DOHH2 (cell line): Measurements from ENCODE around the gene KDM3A.

ENCODE experiments used
- H3F3A ChIP-seq: fragments of 200-600 bp; sonication (generic), shearing (Covaris generic); 2 replicates; pipeline ENCODE4 v1.6.0; 2016; ENCODE audit warnings: antibody characterized with exemption, mild to moderate bottlenecking; ENCODE audit not compliant: control insufficient read depth, insufficient read depth
- H3K27ac ChIP-seq: fragments of 200-600 bp; sonication (generic); 2 replicates; pipeline ENCODE4 v1.5.1; 2014; ENCODE audit warnings: low read depth, mild to moderate bottlenecking, low read length, moderate library complexity
- H3K27me3 ChIP-seq: fragments of 200-600 bp; sonication (generic); 2 replicates; pipeline ENCODE4 v1.6.1; 2014; ENCODE audit warnings: mild to moderate bottlenecking, low read length, mixed read lengths; ENCODE audit not compliant: control insufficient read depth
- H3K36me3 ChIP-seq: fragments of 200-600 bp; sonication (generic); 2 replicates; pipeline ENCODE4 v1.6.1; 2014; ENCODE audit warnings: mild to moderate bottlenecking, low read length, moderate library complexity, mixed read lengths; ENCODE audit not compliant: control insufficient read depth
- H3K4me1 ChIP-seq: fragments of 200-600 bp; sonication (generic); 2 replicates; pipeline ENCODE4 v1.6.1; 2014; ENCODE audit warnings: mild to moderate bottlenecking, low read length, mixed read lengths; ENCODE audit not compliant: control insufficient read depth
- H3K4me2 ChIP-seq: fragments of 200-600 bp; sonication (generic); 2 replicates; pipeline ENCODE4 v1.6.0; 2014; ENCODE audit warnings: mild to moderate bottlenecking, low read length, moderate library complexity
- H3K4me3 ChIP-seq: fragments of 200-600 bp; sonication (generic); 2 replicates; pipeline ENCODE4 v1.5.1; 2014; ENCODE audit warnings: mild to moderate bottlenecking, low read length, mixed read lengths
- H3K79me2 ChIP-seq: fragments of 200-600 bp; sonication (generic); 2 replicates; pipeline ENCODE4 v1.6.1; 2014; ENCODE audit warnings: mild to moderate bottlenecking, low read length, mixed read lengths; ENCODE audit not compliant: control insufficient read depth
- H3K9me2 ChIP-seq: fragments of 200-600 bp; sonication (generic); replicated peaks from 2 replicates; pipeline ENCODE4 v1.6.1; 2014; ENCODE audit warnings: mild to moderate bottlenecking, low read length, mixed read lengths; ENCODE audit not compliant: control insufficient read depth
- H3K9me3 ChIP-seq: fragments of 200-600 bp; sonication (generic); 2 replicates; pipeline ENCODE4 v1.6.1; 2014; ENCODE audit warnings: antibody characterized with exemption, low read length, mixed read lengths; ENCODE audit not compliant: control insufficient read depth, insufficient read depth
- H4K20me1 ChIP-seq: fragments of 200-600 bp; sonication (generic); 2 replicates; pipeline ENCODE4 v1.6.0; 2014; ENCODE audit warnings: low read depth, mild to moderate bottlenecking, antibody characterized with exemption, low read length, moderate library complexity; ENCODE audit not compliant: control insufficient read depth, insufficient read depth
- EZH2phosphoT487 ChIP-seq: fragments of 200-600 bp; sonication (generic); IDR thresholded peaks from 2 replicates; pipeline ENCODE4 v1.6.1; 2017; ENCODE audit warnings: borderline replicate concordance, mild to moderate bottlenecking, antibody characterized with exemption, low read length, moderate library complexity, mixed read lengths
- TF ChIP-seq, protein P1 (sequence below): fragments of 200-600 bp; sonication (generic); IDR thresholded peaks from one replicate; pipeline ENCODE4 v1.5.1; 2014; ENCODE audit warnings: antibody characterized with exemption, mild to moderate bottlenecking, low read depth, low read length; ENCODE audit not compliant: poor library complexity, severe bottlenecking

The KDM3A gene

DNA sequence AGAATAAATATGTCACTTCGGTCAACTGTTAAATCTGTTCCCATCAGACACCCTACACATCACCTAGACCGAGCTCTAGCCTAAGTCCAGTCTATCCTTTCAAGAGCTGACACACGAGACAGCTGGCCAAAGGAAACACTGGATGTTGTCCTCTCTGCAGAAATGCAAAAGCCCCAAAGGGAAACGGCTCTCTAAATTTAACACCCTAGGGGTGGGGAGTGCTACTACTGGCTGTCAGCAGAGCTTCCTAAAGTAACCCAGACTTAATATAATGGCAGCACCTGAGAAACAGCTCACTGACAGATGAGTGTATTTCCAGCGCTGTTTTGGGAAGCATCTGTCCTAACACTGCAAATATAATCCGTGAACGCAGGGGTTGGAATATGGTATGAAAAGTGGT is 66.4 kb downstream of the KDM3A start:
- H3K4me2 ChIP-seq: no peak overlapping the region
- TF ChIP-seq EZH2phosphoT487: no peak
- TF ChIP-seq, protein P1, sequence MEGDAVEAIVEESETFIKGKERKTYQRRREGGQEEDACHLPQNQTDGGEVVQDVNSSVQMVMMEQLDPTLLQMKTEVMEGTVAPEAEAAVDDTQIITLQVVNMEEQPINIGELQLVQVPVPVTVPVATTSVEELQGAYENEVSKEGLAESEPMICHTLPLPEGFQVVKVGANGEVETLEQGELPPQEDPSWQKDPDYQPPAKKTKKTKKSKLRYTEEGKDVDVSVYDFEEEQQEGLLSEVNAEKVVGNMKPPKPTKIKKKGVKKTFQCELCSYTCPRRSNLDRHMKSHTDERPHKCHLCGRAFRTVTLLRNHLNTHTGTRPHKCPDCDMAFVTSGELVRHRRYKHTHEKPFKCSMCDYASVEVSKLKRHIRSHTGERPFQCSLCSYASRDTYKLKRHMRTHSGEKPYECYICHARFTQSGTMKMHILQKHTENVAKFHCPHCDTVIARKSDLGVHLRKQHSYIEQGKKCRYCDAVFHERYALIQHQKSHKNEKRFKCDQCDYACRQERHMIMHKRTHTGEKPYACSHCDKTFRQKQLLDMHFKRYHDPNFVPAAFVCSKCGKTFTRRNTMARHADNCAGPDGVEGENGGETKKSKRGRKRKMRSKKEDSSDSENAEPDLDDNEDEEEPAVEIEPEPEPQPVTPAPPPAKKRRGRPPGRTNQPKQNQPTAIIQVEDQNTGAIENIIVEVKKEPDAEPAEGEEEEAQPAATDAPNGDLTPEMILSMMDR: no peak
- no peaks in the 10 kb centered on the region for H3K79me2 ChIP-seq
- H3K4me3 ChIP-seq: no peak overlapping the region
- no peaks in the 10 kb centered on the region for H3K9me3 ChIP-seq
- H4K20me1 ChIP-seq: no peaks in the 10 kb centered on the region
- H3K36me3 ChIP-seq: peaks cover 42% of the 10 kb centered on the region
- no peaks in the 10 kb centered on the region for H3K27me3 ChIP-seq
- H3K4me1 ChIP-seq: no peaks in the 10 kb centered on the region
- H3K27ac ChIP-seq: no peak overlapping the region
- H3K9me2 ChIP-seq: no peaks in the 10 kb centered on the region
- H3F3A ChIP-seq: no peaks in the 10 kb centered on the region

DNA sequence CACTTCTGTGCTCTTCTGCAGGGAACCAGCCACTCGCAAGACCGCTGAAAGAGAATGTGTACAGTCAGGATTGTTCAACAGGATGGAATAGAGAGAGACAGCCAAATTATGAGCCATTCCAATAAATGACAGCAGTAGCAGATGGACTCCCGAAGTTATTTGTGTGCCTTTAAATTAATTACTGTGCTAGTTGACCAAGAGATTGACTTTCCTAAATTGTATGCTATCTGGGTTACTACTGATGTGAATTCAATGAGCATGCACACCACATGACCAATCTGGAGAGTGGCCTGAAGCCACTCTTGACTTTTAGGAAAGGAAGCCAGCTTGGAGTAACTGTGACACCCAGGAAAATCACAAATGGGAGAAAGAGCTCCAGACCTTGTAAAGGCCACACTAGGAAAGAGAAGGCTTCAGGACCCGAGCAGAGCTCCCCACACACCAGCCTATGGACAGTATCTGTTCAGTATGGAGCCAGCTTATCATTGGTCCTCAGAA is 69.3 kb downstream of the KDM3A start:
- Histone ChIP-seq H3K4me3 (no peak overlapping the region), H3F3A (no peaks in the 10 kb centered on the region), H4K20me1 (no peaks in the 10 kb centered on the region), H3K9me2 (no peaks in the 10 kb centered on the region), H3K4me1 (no peaks in the 10 kb centered on the region), H3K27ac (no peak overlapping the region), H3K27me3 (no peaks in the 10 kb centered on the region), H3K36me3 (peaks cover 31% of the 10 kb centered on the region), H3K4me2 (no peak overlapping the region), H3K9me3 (no peaks in the 10 kb centered on the region), H3K79me2 (no peaks in the 10 kb centered on the region)
- TF ChIP-seq, protein P1: no peak
- TF ChIP-seq EZH2phosphoT487: no peak

DNA sequence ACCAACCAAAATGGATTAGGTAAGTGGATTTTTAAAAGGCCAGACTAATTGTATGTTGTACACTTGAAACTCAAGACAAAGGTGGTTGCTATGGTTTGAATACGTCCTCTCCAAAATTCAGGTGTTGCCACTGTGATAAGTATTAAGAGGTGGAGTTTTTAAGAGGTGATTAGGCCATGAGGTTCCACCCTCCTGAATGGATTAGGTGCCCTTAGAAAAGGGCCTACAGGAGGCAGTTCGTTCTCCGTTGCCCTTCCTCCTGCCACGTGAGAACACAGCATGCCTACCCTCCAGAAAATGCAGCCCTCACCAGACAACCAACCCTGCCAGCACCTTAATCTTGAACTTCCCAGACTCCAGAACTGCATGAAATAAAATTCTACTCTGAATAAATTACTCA is 70.9 kb downstream of the KDM3A start:
- H3K4me3 ChIP-seq: no peak overlapping the region
- no peaks in the 10 kb centered on the region for H3K9me3 ChIP-seq
- H3K27ac ChIP-seq: no peak overlapping the region
- no peaks in the 10 kb centered on the region for H3F3A ChIP-seq
- H3K4me1 ChIP-seq: no peaks in the 10 kb centered on the region
- no peaks in the 10 kb centered on the region for H4K20me1 ChIP-seq
- no peaks in the 10 kb centered on the region for H3K79me2 ChIP-seq
- H3K36me3 ChIP-seq: peaks cover 26% of the 10 kb centered on the region
- no peak overlapping the region for H3K4me2 ChIP-seq
- TF ChIP-seq EZH2phosphoT487: no peak
- TF ChIP-seq, protein P1: no peak
- no peaks in the 10 kb centered on the region for H3K27me3 ChIP-seq
- no peaks in the 10 kb centered on the region for H3K9me2 ChIP-seq
